H1 (cell line): ENCODE measurements around the gene SCNM1. TPM values are rescaled to one million over a fixed set of nuclear protein-coding genes. Genes with fewer than 3 reads are reported as not detected.

Experiments used
- ATF3 ChIP-seq: IDR thresholded peaks from 2 replicates; pipeline ENCODE4 v1.6.1; 2011; ENCODE audit warnings: low read depth, mild to moderate bottlenecking, low read length; ENCODE audit not compliant: insufficient read depth
- BACH1 ChIP-seq: IDR thresholded peaks from 2 replicates; pipeline ENCODE4 v1.6.1; 2012; ENCODE audit warnings: low read length, improper control_type of control experiment
- CTBP2 ChIP-seq: IDR thresholded peaks from 2 replicates; pipeline ENCODE4 v1.7.0; 2011; ENCODE audit warnings: borderline replicate concordance, mild to moderate bottlenecking, moderate library complexity, mixed read lengths, low read length; ENCODE audit not compliant: insufficient read depth, insufficient read length
- CTCF ChIP-seq, 3 experiments: IDR thresholded peaks; 1 replicate in 2 of 3; 2 replicates in 1 of 3; pipeline versions ENCODE4 v1.5.1 to v1.6.1; 2011; ENCODE audit warnings: low read length in 3 of 3, mild to moderate bottlenecking in 3 of 3, inconsistent platforms in 2 of 3, low read depth in 1 of 3, moderate library complexity in 1 of 3; ENCODE audit not compliant: insufficient read depth in 1 of 3; ENCODE audit errors: control extremely low read depth in 1 of 3
- FOSL1 ChIP-seq: IDR thresholded peaks from 2 replicates; pipeline ENCODE4 v1.6.1; 2011; ENCODE audit warnings: mild to moderate bottlenecking, low read depth, low read length, moderate library complexity; ENCODE audit not compliant: insufficient read depth
- GABPA ChIP-seq: IDR thresholded peaks from 2 replicates; pipeline ENCODE4 v1.6.1; 2011; ENCODE audit warnings: mild to moderate bottlenecking, low read length, moderate library complexity, borderline replicate concordance; ENCODE audit not compliant: insufficient read depth
- HDAC2 ChIP-seq, 2 experiments: fragments of 300-600 bp in 1 of 2; sonication (generic) in 1 of 2; IDR thresholded peaks; 2 replicates each; pipeline ENCODE4 v1.6.1; 2011 to 2012; ENCODE audit warnings: low read depth in 2 of 2, low read length in 2 of 2, mild to moderate bottlenecking in 2 of 2, moderate library complexity in 2 of 2, borderline replicate concordance in 1 of 2, inconsistent platforms in 1 of 2
- JUND ChIP-seq: IDR thresholded peaks from 2 replicates; pipeline ENCODE4 v1.6.1; 2011; ENCODE audit warnings: mild to moderate bottlenecking, improper control_type of control experiment, low read length
- KDM1A ChIP-seq: fragments of 200-600, 300-600 bp; sonication (generic); IDR thresholded peaks from 2 replicates; pipeline ENCODE4 v1.7.1; 2016; ENCODE audit warnings: mild to moderate bottlenecking, low read length, borderline replicate concordance
- MAFK ChIP-seq: IDR thresholded peaks from 2 replicates; pipeline ENCODE4 v1.6.1; 2012; ENCODE audit warnings: low read depth, mild to moderate bottlenecking, improper control_type of control experiment, low read length
- MAX ChIP-seq: IDR thresholded peaks from 2 replicates; pipeline ENCODE4 v1.6.1; 2012; ENCODE audit warnings: inconsistent platforms
- NANOG ChIP-seq: IDR thresholded peaks from 2 replicates; pipeline ENCODE4 v1.6.1; 2011; ENCODE audit warnings: low read length, low read depth, mild to moderate bottlenecking, inconsistent platforms; ENCODE audit not compliant: insufficient read depth, poor library complexity, severe bottlenecking
- PHF8 ChIP-seq: fragments of 200-600 bp; sonication (generic); conservative IDR thresholded peaks from 2 replicates; pipeline ENCODE4 v1.7.1; 2012; ENCODE audit warnings: low read depth, mild to moderate bottlenecking, inconsistent platforms, low read length, moderate library complexity
- SIN3A ChIP-seq, 2 experiments: IDR thresholded peaks in 1 of 2; conservative IDR thresholded peaks in 1 of 2; 2 replicates each; pipeline ENCODE4 v1.6.1; 2011 to 2012; ENCODE audit warnings: low read length in 2 of 2, improper control_type of control experiment in 1 of 2, low read depth in 1 of 2, mild to moderate bottlenecking in 1 of 2
- SRF ChIP-seq: IDR thresholded peaks from 2 replicates; pipeline ENCODE4 v1.6.1; 2011; ENCODE audit warnings: mild to moderate bottlenecking, low read depth, low read length, moderate library complexity
- TBP ChIP-seq: IDR thresholded peaks from 2 replicates; pipeline ENCODE4 v1.6.1; 2011; ENCODE audit warnings: low read depth, low read length, improper control_type of control experiment
- TEAD4 ChIP-seq: IDR thresholded peaks from 2 replicates; pipeline ENCODE4 v1.6.1; 2012; ENCODE audit warnings: low read depth, low read length, inconsistent platforms, mixed read lengths
- YY1 ChIP-seq: IDR thresholded peaks from 2 replicates; pipeline ENCODE4 v1.6.1; 2011; ENCODE audit warnings: low read depth, mild to moderate bottlenecking, low read length
- polyA plus RNA-seq, 7 experiments: library from polyadenylated mRNA; depleted of rRNA in 3 of 7; stranded (reverse) in 5 of 7; unstranded in 2 of 7; fragments of >200 nt in 5 of 7; fragments of 200-250 nt in 2 of 7; gene quantifications; 1 replicate in 5 of 7; 2 replicates in 1 of 7; 4 replicates in 1 of 7; pipeline versions ENCODE4 v1.2.1 to v1.2.3, GENCODE V29; 2011 to 2013; ENCODE audit warnings: missing spikeins in 2 of 7, mixed read lengths in 2 of 7
- total RNA-seq: library from RNA; stranded (reverse); fragmentation: NEBNext Ultra II Directional; extraction: Animal tissue kit (Norgen Biotek cat#: 25700); gene quantifications from 2 replicates; pipeline ENCODE4 v1.2.1, GENCODE V29; 2021

Gene SCNM1
- total and polyA plus RNA-seq, 2 of the 8 experiments (the other 6 are each of a cell fraction or from before 2014, with no cell fraction given) = 13.6 to 46.2 TPM

GRCh38 chr1:151133018-151133806 lies 32.7 kb upstream of the SCNM1 start (continued):
- TF ChIP-seq CTBP2 (no peak), YY1 (no peak), MAFK (no peak), KDM1A (0 out of 2 replicates have a peak, but pooled peaks have one; percentile 14), JUND (0 out of 2 replicates have a peak, but pooled peaks have one; percentile 19), FOSL1 (no peak), CTCF (IDR thresholded peaks at IDR 0.05; ENCODE audit: control extremely low read depth in 1 of 3, insufficient read depth in 1 of 3, low read depth in 1 of 3, low read length in 3 of 3) (peak in 2 of 3 experiments; percentile 18 to 35; a peak in 2 of 4 replicates), TEAD4 (no peak), HDAC2 (IDR thresholded peaks at IDR 0.05; ENCODE audit: borderline replicate concordance in 1 of 2, low read depth in 2 of 2, low read length in 2 of 2) (no peak), PHF8 (no peak), SRF (no peak), SIN3A (conservative IDR thresholded peaks at IDR 0.05 in 1 of 2, IDR thresholded peaks at IDR 0.05 in 1 of 2; ENCODE audit: low read depth in 1 of 2, low read length in 2 of 2) (no peak), BACH1 (no peak), NANOG (no peak), MAX (no peak), ATF3 (no peak), GABPA (0 out of 2 replicates have a peak, but pooled peaks have one; percentile 19), TBP (peak; percentile 31; the same call in 1 of the 2 replicates)
